ENCODE measurements around the gene SMYD3. TPM values are rescaled to one million over a fixed set of nuclear protein-coding genes. Genes with fewer than 3 reads are reported as not detected.

The SMYD3 gene
- total and polyA plus RNA-seq, 10 of the 15 experiments (the other 5 are each of a cell fraction or from before 2014, with no cell fraction given), result 18.3 to 54.0 (median 24.8) TPM

- no peak for TF ChIP-seq SMAD1 (IDR thresholded peaks at IDR 0.05; ENCODE audit: low read depth, partially characterized antibody)
- no peak for TF ChIP-seq FOS (IDR thresholded peaks at IDR 0.05; ENCODE audit: borderline replicate concordance, extremely low read depth, insufficient read length)
- TF ChIP-seq ATF2 (IDR thresholded peaks at IDR 0.05; ENCODE audit: low read length), result no peak
- no peak for TF ChIP-seq USF2 (IDR thresholded peaks at IDR 0.05; ENCODE audit: borderline replicate concordance, low read depth, low read length)
- TF ChIP-seq RAD21 (IDR thresholded peaks at IDR 0.05; ENCODE audit: insufficient read depth, low read depth, low read length), result no peak
- no peak for TF ChIP-seq IKZF1 (conservative IDR thresholded peaks at IDR 0.05)
- no peak for TF ChIP-seq TAF1 (IDR thresholded peaks at IDR 0.05; ENCODE audit: borderline replicate concordance, low read depth, low read length)
- TF ChIP-seq NFYB (IDR thresholded peaks at IDR 0.05; ENCODE audit: insufficient read depth, low read depth, low read length), result no peak
- no peak for TF ChIP-seq CEBPB (IDR thresholded peaks at IDR 0.05; ENCODE audit: borderline replicate concordance in 1 of 2, low read depth in 2 of 2, low read length in 2 of 2)
These were observed 392.7 kb downstream of the SMYD3 start (continued) for GRCh38 chr1:246114369-246114768.

DNA sequence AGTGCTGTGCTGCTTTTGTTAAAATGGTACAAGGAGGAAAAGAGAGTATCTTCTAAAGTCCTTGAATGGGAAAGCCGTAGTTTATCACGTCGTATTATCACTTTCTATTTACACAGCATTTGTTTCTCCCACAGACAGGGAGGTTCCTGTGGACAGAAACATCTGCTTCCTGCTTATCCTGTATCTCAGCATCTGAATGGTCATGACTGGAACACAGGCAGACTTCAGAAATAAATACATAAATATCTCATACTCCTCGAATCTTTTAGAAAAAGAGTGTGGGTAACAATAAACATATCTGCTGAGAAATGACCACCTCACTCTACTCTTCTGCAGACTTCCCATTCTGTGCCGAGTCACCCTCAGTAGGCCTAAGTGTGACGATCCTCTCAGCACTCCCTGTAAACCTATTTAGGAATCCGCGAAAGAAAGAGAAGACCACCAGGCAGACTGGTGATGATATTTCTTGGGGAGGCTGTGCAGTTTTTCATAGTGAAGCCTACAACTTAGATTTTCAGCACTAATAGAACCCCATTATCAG, 393.5 kb downstream of the SMYD3 start:
- H3K4me3 ChIP-seq, result no peak overlapping the region
- H3K79me2 ChIP-seq (ENCODE audit: control insufficient read depth, insufficient read depth, low read length), result no peaks in the 10 kb centered on the region
- BruUV-seq (replicated peaks), result no TSS peak
- H3K4me2 ChIP-seq (ENCODE audit: control insufficient read depth, insufficient read depth), result peak overlapping the region; percentile 65
- ChIA-PET POLR2A (no interaction called here), RAD21 (ENCODE audit: unreplicated experiment) (no interaction called here), CTCF (no interaction called here), SMC1A (ENCODE audit: uncharacterized antibody, unreplicated experiment) (no interaction called here)
- no peaks in the 10 kb centered on the region for H3K4me1 ChIP-seq (ENCODE audit: control insufficient read depth, insufficient read depth, low read length)
- in situ Hi-C loops (cut with MboI) (no loop called here), intact Hi-C loops (cut with micrococcal nuclease; ENCODE audit: unreplicated experiment) (no loop called here)
- H3K36me3 ChIP-seq (ENCODE audit: control insufficient read depth in 2 of 2, insufficient read depth in 2 of 2, low read length in 1 of 2), result no peaks in the 10 kb centered on the region
- FAIRE-seq, result no peak
- no peak overlapping the region for H3K27ac ChIP-seq (ENCODE audit: control insufficient read depth, insufficient read depth)
- WGBS (ENCODE audit: insufficient coverage, insufficient replicate concordance, low lambda C conversion rate, missing lambda C conversion rate), result 89% methylated on average over 8 of the region's 8 CpGs
- no peaks in the 10 kb centered on the region for H3K27me3 ChIP-seq (replicated peaks in 1 of 2; ENCODE audit: control insufficient read depth in 2 of 2, insufficient read depth in 2 of 2, low read length in 1 of 2)
- no peaks in the 10 kb centered on the region for H4K20me1 ChIP-seq (ENCODE audit: control insufficient read depth, insufficient read depth)
- H3K9me3 ChIP-seq (replicated peaks; ENCODE audit: control insufficient read depth, insufficient read depth, low read length), result no peaks in the 10 kb centered on the region
- DNase-seq (ENCODE audit: low read depth, low spot score), result no peak
- no peak overlapping the region for H3K9ac ChIP-seq (ENCODE audit: control insufficient read depth, insufficient read depth, low read length)
- ATAC-seq, result no peak
- peak overlapping the region; percentile 23 for H2AFZ ChIP-seq (ENCODE audit: control insufficient read depth, low read depth, low read length)
- TF ChIP-seq E4F1 (IDR thresholded peaks at IDR 0.05; ENCODE audit: borderline replicate concordance, partially characterized antibody) (no peak), STAT1 (conservative IDR thresholded peaks at IDR 0.05) (no peak), TARDBP (IDR thresholded peaks at IDR 0.05; ENCODE audit: borderline replicate concordance) (no peak), IRF3 (IDR thresholded peaks at IDR 0.05) (no peak), NFYA (IDR thresholded peaks at IDR 0.05; ENCODE audit: borderline replicate concordance, low read depth, low read length) (no peak), PAX8 (IDR thresholded peaks at IDR 0.05) (no peak), DPF2 (IDR thresholded peaks at IDR 0.05) (no peak)
- TF ChIP-seq, protein P1, sequence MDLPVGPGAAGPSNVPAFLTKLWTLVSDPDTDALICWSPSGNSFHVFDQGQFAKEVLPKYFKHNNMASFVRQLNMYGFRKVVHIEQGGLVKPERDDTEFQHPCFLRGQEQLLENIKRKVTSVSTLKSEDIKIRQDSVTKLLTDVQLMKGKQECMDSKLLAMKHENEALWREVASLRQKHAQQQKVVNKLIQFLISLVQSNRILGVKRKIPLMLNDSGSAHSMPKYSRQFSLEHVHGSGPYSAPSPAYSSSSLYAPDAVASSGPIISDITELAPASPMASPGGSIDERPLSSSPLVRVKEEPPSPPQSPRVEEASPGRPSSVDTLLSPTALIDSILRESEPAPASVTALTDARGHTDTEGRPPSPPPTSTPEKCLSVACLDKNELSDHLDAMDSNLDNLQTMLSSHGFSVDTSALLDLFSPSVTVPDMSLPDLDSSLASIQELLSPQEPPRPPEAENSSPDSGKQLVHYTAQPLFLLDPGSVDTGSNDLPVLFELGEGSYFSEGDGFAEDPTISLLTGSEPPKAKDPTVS (IDR thresholded peaks at IDR 0.05; ENCODE audit: low read depth, low read length), result no peak
